Ovary (tissue), 3 donors: ENCODE measurements around the gene ZNF678.

Source experiments
- CTCF ChIP-seq, 3 donors: fragments of 450-650 bp in 2 of 3; fragments of 200-600 bp in 1 of 3; IDR thresholded peaks; one replicate each; pipeline versions ENCODE4 v1.5.1 to v1.8.0; 2016 to 2022; ENCODE audit warnings: antibody characterized with exemption in 3 of 3, mild to moderate bottlenecking in 1 of 3
- EP300 ChIP-seq: sonication (generic); formaldehyde crosslinking; IDR thresholded peaks from one replicate; pipeline ENCODE4 v1.6.1; 2017; ENCODE audit warnings: antibody characterized with exemption
- POLR2A ChIP-seq: fragments of 450-650 bp; IDR thresholded peaks from one replicate; pipeline ENCODE4 v1.6.1; 2017; ENCODE audit warnings: antibody characterized with exemption, mild to moderate bottlenecking, moderate library complexity
- donor health status: DM: no; HTN: no; CAD: no.

- TF ChIP-seq EP300 = no peak
- TF ChIP-seq CTCF (IDR thresholded peaks at IDR 0.05) = no peak
- no peak for TF ChIP-seq POLR2A
These were observed 72.2 kb downstream of the ZNF678 start for GRCh38 chr1:227635596-227635995.
